GM18867 (cell line): ENCODE data around the gene PRRC2C.
"Not testable (repeated sequence)": the region's sequence is repeated elsewhere in the genome, so short reads cannot be mapped to it uniquely, and the experiment has no call there.

Source experiments
- ATAC-seq: cut with Tn5 transposase; IDR thresholded peaks from one replicate; pipeline ENCODE4 v1.9.1; 2021; ENCODE audit warnings: mild to moderate bottlenecking, moderate library complexity; ENCODE audit not compliant: unreplicated experiment

Gene PRRC2C

DNA sequence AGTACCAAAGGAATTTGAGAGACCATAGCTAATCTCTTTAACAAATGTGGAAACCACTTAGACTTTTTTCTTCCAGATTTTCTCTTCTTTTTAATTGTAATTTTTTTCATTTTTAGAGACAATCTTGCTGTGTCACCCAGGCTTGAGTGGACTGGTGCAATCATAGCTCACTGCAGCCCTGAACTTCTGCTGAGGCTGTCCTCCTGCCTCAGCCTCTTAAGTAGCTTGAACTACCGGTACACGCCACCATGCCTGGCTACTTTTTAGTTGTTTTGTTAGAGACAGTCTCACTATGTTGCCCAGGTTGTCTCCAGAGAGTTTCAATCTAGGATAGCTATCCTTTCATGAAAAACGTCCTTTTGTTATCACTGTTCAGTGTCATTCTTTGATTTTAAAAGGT, 15.0 kb downstream of the PRRC2C start:
- ATAC-seq: no peak

DNA sequence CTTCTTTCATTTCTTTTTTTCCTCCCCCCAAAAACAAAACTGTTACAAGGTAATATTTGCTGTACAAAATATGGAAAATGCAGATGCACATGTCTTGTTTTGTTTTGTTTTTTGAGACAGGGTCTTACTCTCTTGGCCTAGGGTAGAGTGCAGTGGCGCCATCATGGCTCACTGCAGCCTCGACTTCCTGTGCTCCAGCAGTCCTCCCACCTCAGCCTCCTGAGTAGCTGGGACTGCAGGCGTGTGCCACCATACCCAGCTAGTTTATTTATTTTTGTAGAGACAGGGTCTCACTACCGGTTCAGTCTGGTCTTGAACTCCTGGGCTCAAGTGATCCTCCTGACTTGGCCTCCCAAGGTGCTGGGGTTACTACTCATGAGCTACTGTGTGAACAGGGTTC, 15.5 kb downstream of the PRRC2C start:
- no peak for ATAC-seq

DNA sequence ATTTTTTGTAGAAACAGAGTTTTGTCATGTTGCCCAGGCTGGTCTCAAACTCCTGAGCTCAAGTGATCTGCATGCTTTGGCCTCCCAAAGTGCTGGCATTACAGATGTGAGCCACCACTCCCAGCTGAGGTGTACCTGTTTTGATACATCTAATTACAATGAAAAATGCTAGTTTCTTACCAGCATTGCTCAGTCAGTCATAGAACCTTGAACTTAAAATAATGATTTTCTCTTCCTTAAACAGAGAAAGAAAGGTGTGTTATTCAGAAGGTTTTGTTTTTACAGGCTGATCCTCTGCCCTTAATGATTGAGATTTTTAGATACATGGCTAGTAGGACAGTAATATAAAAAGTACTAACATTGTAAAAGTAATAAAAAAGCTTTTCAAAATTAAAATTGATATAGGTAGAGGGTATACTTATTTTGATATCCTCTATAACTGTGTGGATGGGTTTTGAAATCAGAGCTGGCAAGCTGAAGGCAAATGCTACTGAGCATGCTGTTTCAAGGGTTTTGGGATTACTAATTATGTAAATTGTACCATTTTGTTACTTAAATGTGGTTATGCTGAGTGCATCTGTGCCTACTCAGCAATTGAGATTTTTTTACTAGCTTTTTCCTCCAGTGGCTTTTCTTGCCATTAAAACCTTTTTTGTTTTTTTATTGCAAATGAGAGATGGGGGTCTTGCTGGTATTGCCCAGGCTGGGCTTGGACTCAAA, 16.1 kb downstream of the PRRC2C start:
- peak; percentile 86 for ATAC-seq

DNA sequence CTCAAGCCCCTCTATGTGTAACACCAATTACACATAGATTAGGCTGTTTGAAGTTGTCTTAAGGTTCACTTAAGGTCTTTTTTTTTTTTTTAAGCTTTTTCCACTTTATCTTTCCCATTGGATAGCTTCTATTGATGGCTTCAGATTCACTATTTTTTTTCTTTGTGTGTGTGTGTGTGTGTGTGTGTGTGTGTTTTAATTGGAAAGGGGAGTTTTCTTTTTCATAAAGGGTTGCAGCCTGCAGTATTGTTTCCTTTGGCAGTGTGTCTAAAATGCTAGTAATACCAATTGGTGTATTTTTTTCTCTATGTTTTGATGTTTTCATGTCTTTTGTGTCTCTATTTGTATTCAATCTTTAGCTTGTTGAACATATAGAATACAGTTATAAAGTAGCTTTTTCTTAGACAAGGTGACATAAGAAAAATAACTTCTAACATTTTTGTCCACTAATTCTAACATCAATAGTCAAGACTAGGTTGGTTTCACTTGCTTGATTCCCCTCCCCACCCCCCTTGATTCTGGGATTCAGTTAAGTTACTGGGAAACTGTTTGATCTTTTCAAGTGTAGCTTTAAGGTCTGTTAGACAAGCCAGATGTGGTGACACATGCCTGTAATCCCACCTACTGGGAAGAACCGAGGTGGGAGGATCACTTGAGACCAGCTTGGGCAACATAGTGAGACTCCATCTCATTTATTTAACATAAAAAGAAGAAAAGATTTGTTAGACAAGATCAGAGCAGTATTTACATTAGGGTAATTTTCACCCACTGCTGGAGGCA, 21.4 kb downstream of the PRRC2C start:
- ATAC-seq: no peak

DNA sequence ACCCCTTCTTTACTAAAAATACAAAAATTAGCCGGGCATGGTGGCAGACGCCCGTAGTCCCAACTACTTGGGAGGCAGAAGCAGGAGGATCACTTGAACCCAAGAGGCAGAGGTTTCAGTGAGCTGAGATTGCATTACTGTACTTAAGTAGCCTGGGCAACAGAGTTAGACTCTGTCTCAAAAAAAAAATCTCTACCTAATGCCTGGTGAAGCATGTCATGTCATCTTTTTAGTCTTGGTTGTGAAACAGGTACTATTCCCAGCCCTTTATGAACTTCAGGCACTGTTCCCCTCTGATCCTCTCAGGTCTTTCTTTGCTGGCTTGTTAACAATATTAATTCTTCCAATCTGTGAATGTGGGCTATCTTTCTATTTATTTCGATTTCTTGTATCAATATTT, 22.1 kb downstream of the PRRC2C start:
- no peak for ATAC-seq

DNA sequence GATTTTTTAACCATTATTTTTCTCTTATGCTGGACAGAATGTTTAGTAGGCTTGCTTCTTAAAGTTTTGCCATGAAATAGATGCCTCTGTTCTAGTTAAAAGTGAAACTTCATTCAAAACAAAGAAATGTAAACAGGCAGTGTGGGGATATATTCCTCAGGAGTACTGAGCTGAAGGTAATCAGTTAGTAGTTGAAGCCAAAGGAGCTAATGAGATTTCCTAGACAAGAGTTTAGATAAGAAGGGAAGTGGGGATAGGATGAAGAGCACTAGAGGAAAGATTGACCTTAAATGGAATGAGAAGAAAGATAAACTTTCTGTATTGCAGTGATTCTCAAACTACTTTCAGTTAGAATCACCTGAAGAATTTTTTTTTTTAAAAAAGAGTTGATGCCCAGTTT, 23.9 kb downstream of the PRRC2C start:
- ATAC-seq: no peak

DNA sequence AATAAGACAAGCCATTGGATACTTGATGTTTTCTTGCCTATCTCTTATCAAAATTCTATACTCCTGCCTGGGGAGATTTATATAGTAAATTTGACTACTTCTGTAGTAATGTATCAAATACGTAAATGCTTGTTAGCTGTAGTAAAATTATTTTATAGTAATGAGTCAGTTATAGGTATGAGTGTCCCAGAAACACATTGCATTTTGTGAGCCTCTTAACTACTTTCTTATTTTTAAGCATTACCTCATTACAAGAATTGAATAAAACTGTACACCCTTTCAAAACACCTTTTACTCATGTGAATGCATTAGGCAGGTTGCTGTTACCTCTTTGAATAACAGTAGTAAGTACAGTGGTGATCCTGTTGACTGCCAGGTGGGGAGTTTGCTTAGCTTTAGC, 28.4 kb downstream of the PRRC2C start:
- no peak for ATAC-seq

DNA sequence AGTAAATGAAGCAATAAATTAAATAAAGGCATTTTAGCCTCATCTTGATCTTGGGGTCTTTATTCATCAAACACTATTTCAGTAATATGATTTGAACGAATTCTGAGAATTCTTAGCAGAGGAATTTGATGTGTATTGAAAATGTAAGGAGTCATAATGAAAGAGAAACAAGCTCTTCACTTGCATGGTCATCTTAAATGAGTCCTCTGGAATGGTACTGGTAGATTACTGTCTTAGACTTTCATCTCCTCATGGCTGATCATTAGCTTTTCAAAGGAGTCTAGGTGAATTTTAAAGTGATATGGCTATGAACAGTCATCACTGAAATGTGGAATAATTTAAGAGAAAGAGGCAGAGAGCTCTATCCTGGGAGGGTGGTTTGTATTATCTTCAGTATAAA, 30.0 kb downstream of the PRRC2C start:
- ATAC-seq: no peak

DNA sequence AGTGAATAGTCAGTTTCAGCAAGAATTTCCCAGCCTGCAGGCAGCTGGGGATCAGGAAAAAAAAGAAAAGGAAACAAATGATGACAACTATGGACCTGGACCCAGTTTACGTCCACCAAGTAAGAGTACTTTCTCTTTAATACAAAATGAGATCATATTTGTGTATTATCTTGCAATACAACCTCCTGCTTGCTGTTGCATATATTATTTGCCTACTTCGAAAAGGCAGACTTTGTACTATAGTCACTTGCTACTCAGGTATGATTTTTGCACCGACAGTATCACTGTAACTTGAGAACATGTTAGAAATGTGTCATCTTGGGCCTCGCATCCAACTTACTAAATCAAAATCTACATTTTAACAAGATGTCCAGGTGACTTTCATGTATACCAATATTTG, 30.4 kb downstream of the PRRC2C start:
- ATAC-seq: no peak

DNA sequence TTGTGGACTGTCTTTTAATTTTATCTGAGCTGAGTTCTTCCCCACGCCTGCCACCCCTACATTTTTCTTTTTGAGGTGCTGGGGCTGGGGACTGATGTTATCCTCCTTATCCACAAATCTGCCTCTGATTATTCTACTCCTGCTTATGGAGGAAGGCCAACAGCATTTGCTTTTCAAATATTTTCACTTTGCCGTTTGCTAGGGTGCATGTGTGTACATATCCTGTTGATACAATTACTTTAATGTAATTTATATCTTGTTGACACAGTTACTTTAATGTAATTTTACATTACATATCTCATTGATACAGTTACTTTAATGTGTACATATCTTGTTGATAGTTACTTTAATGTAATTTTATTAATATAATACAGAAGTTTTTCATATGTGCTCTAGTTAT, 36.2 kb downstream of the PRRC2C start:
- no peak for ATAC-seq

DNA sequence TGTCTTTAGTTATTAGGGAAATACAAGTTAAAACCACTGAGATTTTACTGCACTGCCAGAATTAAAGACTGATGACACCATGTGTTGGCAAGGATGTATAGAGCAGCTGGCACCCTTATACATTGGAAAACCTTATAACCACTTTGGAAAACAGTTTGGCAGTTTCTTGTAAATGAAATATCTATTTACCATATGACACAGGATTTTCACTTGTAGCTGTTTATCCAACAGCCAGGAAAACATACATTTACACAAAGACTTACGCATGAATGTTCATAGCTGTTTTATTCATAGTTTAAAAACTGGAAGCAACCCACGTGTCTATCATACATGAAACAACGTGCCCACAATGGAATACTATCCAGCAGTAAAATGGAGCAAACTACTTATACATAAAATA, 45.3 kb downstream of the PRRC2C start:
- ATAC-seq: no peak

DNA sequence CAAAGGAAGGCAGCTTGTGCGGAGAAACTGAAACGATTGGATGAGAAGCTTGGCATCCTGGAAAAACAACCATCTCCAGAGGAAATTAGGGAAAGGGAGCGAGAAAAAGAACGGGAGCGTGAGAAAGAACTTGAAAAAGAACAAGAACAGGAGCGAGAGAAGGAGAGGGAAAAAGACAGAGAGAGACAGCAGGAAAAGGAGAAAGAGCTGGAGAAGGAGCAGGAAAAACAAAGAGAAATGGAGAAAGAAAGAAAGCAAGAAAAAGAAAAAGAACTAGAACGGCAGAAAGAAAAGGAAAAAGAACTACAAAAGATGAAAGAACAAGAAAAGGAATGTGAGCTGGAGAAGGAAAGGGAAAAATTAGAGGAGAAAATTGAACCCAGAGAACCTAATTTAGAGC, 47.2 kb downstream of the PRRC2C start:
- no peak for ATAC-seq

DNA sequence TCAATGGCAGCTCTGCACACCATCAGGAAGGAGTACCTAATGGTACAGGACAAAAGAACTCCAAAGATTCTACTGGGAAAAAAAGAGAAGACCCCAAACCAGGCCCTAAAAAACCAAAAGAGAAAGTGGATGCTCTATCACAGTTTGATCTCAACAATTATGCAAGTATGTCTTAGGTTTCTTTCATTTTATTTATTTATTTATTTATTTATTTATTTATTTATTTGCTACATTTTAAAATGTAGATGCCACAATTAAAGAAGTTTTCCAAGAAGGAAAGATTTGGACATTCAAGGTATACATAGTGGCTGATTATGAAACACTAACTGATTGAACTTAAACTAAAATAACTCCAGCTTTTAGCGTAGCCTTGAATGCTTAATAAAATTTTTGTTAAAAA, 60.2 kb downstream of the PRRC2C start:
- no peak for ATAC-seq

DNA sequence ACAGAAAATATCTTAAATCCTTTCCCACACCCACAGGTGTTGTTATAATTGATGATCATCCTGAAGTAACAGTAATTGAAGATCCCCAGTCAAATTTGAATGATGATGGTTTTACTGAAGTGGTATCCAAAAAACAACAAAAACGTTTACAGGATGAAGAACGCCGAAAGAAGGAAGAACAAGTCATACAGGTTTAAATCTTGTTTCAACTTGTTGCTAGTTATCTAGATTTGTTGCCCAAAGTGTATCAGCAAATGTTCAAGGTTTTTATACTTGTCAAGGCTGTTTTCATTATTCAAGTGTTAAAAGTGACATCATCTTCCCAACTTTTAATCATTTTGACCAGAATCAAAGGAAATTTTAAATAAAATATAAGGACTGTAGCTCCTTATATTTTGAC, 64.7 kb downstream of the PRRC2C start:
- ATAC-seq: no peak

DNA sequence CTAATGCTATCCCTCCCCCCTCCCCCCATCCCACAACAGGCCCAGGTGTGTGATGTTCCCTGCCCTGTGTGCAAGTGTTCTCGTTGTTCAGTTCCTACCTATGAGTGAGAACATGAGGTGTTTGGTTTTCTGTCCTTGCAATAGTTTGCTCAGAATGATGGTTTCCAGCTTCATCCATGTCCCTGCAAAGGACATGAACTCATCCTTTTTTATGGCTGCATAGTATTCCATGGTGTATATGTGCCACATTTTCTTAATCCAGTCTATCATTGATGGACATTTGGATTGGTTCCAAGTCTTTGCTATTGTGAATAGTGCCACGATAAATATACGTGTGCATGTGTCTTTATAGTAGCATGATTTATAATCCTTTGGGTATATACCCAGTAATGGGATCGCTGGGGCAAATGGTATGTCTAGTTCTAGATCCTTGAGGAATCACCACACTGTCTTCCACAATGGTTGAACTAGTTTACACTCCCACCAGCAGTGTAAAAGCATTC, 65.3 kb downstream of the PRRC2C start:
- not testable (repeated sequence) for ATAC-seq

DNA sequence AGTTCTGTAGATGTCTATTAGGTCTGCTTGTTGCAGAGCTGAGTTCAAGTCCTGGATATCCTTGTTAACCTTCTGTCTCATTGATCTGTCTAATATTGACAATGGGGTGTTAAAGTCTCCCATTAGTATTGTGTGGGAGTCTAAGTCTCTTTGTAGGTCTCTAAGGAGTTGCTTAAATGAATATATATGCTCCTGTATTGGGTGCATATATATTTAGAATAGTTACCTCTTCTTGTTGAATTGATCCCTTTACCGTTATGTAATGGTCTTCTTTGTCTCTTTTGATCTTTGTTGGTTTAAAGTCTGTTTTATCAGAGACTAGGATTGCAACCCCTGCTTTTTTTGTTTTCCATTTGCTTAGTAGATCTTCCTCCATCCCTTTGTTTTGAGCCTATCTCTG, 68.6 kb downstream of the PRRC2C start:
- not testable (repeated sequence) for ATAC-seq

DNA sequence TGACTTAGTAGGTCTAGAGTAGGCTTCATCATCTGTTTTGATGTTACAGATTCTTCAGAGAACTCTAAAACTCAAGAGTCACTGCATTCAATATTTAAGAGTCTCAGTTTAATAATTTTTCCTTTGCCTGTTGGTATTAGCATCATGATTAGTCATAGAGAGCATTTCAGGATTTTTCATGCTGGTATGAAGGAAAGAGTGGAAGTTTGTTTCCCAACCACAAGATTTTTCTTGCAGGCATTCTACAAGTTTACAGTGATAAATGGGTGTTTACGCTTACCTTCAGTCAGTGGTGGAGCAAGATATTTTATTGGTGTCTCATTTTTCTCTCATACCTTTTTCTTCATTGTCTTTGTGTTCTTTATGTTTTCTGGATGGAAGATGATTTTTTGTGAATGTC, 78.3 kb downstream of the PRRC2C start:
- ATAC-seq: no peak

DNA sequence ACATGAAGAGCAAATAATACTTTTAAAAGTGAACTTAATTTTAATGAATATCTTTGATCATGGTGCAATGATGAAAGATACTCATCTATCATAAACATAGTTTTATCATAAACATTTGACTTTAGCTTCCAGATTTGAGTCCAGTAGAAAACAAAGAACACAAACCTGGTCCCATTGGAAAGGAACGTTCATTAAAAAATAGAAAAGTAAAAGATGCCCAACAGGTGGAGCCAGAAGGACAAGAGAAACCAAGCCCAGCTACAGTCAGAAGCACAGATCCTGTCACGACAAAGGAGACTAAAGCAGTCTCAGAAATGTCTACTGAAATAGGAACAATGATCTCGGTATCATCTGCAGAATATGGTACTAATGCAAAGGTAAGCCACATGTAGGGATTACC, 81.1 kb downstream of the PRRC2C start:
- ATAC-seq: no peak

DNA sequence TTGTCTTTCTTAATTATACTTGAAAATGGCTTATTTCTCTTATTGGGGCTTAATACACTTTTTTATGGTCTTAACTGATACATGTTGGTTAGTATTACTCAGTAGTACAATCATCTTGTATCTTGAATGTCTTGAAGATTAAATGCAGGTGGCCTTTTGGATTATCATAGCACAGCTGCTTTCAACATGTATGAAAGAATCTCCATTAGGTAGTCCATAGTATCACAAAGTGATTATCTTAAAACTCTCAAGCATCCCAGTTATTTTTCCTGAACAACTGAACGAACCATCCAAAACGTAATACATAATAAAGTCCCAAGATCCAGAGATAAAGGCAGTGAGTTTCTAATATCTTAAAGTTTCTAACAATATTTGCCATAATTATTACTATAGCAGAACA, 85.0 kb downstream of the PRRC2C start:
- ATAC-seq: no peak

DNA sequence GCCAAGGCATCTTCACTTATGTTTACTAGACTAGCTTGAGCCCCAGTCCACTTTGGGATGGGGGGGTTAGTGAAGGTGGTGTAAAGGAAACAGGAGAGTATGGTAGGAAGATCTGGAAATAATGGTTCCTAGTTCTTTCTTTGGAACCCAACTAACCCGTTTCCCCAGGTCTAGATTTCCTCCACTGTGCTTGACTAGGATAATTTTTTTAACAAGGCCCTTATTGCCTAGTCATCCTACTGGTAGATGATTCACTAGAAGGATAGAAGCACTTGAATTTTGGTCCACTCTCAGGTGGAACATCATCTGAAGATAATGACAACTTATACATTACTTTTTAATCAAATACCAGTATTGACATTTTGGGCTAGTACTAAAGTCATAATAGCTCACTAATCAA, 90.8 kb downstream of the PRRC2C start:
- no peak for ATAC-seq

DNA sequence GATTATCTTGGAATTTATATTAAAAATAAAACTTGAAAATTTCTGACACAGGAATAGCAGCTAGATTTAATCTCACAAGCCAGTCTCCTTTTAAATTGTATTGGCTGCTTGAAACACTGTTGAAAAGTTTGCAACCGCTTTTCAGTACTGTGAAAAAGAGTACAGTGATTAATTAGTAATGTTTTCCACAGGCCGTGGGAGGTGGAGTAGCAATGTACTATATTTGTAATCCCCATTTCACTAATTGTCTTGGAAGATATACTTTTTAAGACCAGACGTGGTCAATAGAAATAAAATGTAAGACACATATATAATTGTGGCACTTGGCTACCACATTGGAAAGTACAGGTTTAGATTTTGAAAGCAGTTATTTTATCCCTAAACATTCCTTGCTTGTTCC, 95.9 kb downstream of the PRRC2C start:
- no peak for ATAC-seq

DNA sequence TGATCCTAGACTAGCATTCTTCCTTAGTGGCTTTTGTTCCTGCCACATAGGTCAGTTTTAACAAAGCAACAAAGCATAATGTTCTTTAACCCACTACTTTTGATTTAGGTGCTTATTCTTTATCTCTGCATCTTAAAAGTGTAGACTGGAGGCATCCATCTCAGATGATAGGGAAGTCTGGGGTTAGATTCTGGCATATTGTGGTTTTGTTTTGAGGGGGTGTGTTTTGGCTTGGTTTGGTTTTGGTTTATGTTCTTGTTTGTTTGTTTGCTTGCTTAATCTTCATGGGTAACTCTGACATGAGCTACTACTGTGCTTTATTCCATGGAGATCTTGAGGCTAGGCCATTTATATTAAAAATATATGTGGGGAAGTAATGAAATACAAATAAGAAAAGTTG, 96.4 kb downstream of the PRRC2C start:
- ATAC-seq: no peak
